OCI-LY7 (cell line): ENCODE data around the gene SIGLEC9. TPM values are rescaled to one million over a fixed set of nuclear protein-coding genes. Genes with fewer than 3 reads are reported as not detected.

Experiments used
- BruUV-seq: library from RNA; stranded (reverse); fragments of 400-500 nt; replicated peaks from 2 replicates; lab custom pipeline; 2021; lab: Mats Ljungman, UMichigan
- CTCF ChIA-PET: fragments of 300-600 bp; sonication (Branson Sonifier 250); formaldehyde crosslinking; loops from one replicate; lab custom pipeline; 2022; ENCODE audit warnings: antibody characterized with exemption; ENCODE audit not compliant: unreplicated experiment; lab: Charles Lee
- POLR2A ChIA-PET: fragments of 300-600 bp; sonication (Branson Sonifier 250); formaldehyde crosslinking; loops from one replicate; lab custom pipeline; 2022; ENCODE audit warnings: antibody characterized with exemption; lab: Charles Lee
- DNase-seq: peaks from one replicate; pipeline ENCODE4 v3.0.0-alpha.2; 2015; ENCODE audit warnings: low spot score
- H2AFZ ChIP-seq: fragments of 200-600 bp; sonication (generic), shearing (Covaris generic); 2 replicates; pipeline ENCODE4 v1.6.1; 2014; ENCODE audit warnings: mild to moderate bottlenecking, antibody characterized with exemption, low read length, moderate library complexity
- H3K27ac ChIP-seq: fragments of 200-600 bp; sonication (generic); 2 replicates; pipeline ENCODE4 v1.5.1; 2014; ENCODE audit warnings: mixed run types, low read depth, mild to moderate bottlenecking, moderate library complexity, low read length, inconsistent platforms; ENCODE audit not compliant: poor library complexity, severe bottlenecking
- H3K36me3 ChIP-seq: fragments of 200-600 bp; sonication (generic); 2 replicates; pipeline ENCODE4 v1.6.1; 2014; ENCODE audit warnings: mild to moderate bottlenecking, antibody characterized with exemption, low read length, moderate library complexity, mixed read lengths; ENCODE audit not compliant: insufficient read depth
- H3K4me1 ChIP-seq: fragments of 200-600 bp; sonication (generic); 2 replicates; pipeline ENCODE4 v1.5.1; 2014; ENCODE audit warnings: mild to moderate bottlenecking, low read length; ENCODE audit not compliant: insufficient read depth, poor library complexity, severe bottlenecking
- H3K4me2 ChIP-seq: fragments of 200-600 bp; sonication (generic); 2 replicates; pipeline ENCODE4 v1.6.1; 2014; ENCODE audit warnings: mild to moderate bottlenecking, low read length
- H3K4me3 ChIP-seq: fragments of 200-600 bp; sonication (generic); 2 replicates; pipeline ENCODE4 v1.5.1; 2014; ENCODE audit warnings: mild to moderate bottlenecking, low read depth, low read length; ENCODE audit not compliant: poor library complexity, severe bottlenecking
- H3K79me2 ChIP-seq: fragments of 200-600 bp; sonication (generic); 2 replicates; pipeline ENCODE4 v1.6.1; 2016; ENCODE audit warnings: low read depth, mild to moderate bottlenecking, low read length, moderate library complexity, mixed read lengths; ENCODE audit not compliant: insufficient read depth
- H3K9me2 ChIP-seq: fragments of 200-600 bp; sonication (generic); 2 replicates; pipeline ENCODE4 v1.6.1; 2016; ENCODE audit warnings: mild to moderate bottlenecking, low read length, mixed read lengths; ENCODE audit not compliant: insufficient read depth
- H3K9me3 ChIP-seq: fragments of 200-600 bp; sonication (generic); 2 replicates; pipeline ENCODE4 v1.6.1; 2014; ENCODE audit warnings: mild to moderate bottlenecking, mixed run types, low read length, mixed read lengths
- H4K20me1 ChIP-seq: fragments of 200-600 bp; sonication (generic); 2 replicates; pipeline ENCODE4 v1.6.1; 2014; ENCODE audit warnings: mild to moderate bottlenecking, antibody characterized with exemption, low read length, moderate library complexity, mixed read lengths; ENCODE audit not compliant: insufficient read depth
- CTCF ChIP-seq: fragments of 200-600 bp; sonication (generic); conservative IDR thresholded peaks from 2 replicates; pipeline ENCODE4 v1.5.1; 2014; ENCODE audit warnings: mild to moderate bottlenecking, antibody characterized with exemption, low read length, moderate library complexity, mixed read lengths
- EZH2phosphoT487 ChIP-seq: fragments of 200-600 bp; sonication (generic); IDR thresholded peaks from 2 replicates; pipeline ENCODE4 v1.6.1; 2018; ENCODE audit warnings: low read depth, borderline replicate concordance, mild to moderate bottlenecking, mixed run types, antibody characterized with exemption, low read length, moderate library complexity, mixed read lengths
- intact Hi-C: fragments of 100-400 bp; cut with micrococcal nuclease; formaldehyde crosslinking; loops from one replicate; pipeline ENCODE4 v1.10.0; 2022; ENCODE audit not compliant: unreplicated experiment
- total RNA-seq, 2 experiments: library from RNA; depleted of rRNA in 1 of 2; stranded (reverse); fragments of >200 nt in 1 of 2; shearing (Covaris generic) in 1 of 2; gene quantifications; 2 replicates each; pipeline ENCODE4 v1.2.3, GENCODE V29; 2014 to 2022

The SIGLEC9 gene
- total RNA-seq, 2 experiments from 2014 or later = not detected

- Histone ChIP-seq H4K20me1 (no peaks in the 10 kb centered on the region), H3K9me2 (no peaks in the 10 kb centered on the region), H2AFZ (no peak overlapping the region), H3K9me3 (no peaks in the 10 kb centered on the region), H3K79me2 (no peaks in the 10 kb centered on the region), H3K36me3 (no peaks in the 10 kb centered on the region), H3K4me1 (no peaks in the 10 kb centered on the region), H3K27ac (no peak overlapping the region), H3K4me3 (no peak overlapping the region), H3K4me2 (no peak overlapping the region)
- DNase-seq = no peak
- POLR2A ChIA-PET = no interaction called here
- CTCF ChIA-PET = no interaction called here
- intact Hi-C loops = no loop called here
- no TSS peak for BruUV-seq
- TF ChIP-seq CTCF (no peak), EZH2phosphoT487 (no peak)
These were observed 12.3 kb downstream of the SIGLEC9 start for GRCh38 chr19:51136851-51137551.

- no peak for DNase-seq
- ChIA-PET POLR2A (no interaction called here), CTCF (no interaction called here)
- Histone ChIP-seq H2AFZ (no peak overlapping the region), H3K4me3 (no peak overlapping the region), H3K9me2 (no peaks in the 10 kb centered on the region), H3K4me2 (no peak overlapping the region), H3K27ac (no peak overlapping the region), H3K36me3 (no peaks in the 10 kb centered on the region), H3K79me2 (no peaks in the 10 kb centered on the region), H3K9me3 (no peaks in the 10 kb centered on the region), H3K4me1 (no peaks in the 10 kb centered on the region), H4K20me1 (no peaks in the 10 kb centered on the region)
- intact Hi-C loops = no loop called here
- BruUV-seq = no TSS peak
- TF ChIP-seq EZH2phosphoT487 (no peak), CTCF (no peak)
These were observed 13.2 kb downstream of the SIGLEC9 start for GRCh38 chr19:51137792-51138425.

GRCh38 chr19:51138549-51138979 lies 13.9 kb downstream of the SIGLEC9 start:
- CTCF ChIA-PET = no interaction called here

More at GRCh38 chr19:51138549-51138979, 13.9 kb downstream of the SIGLEC9 start:
- Histone ChIP-seq H2AFZ (no peak overlapping the region), H3K4me1 (no peaks in the 10 kb centered on the region), H3K9me2 (no peaks in the 10 kb centered on the region), H3K27ac (no peak overlapping the region), H3K9me3 (no peaks in the 10 kb centered on the region), H3K4me3 (no peak overlapping the region), H3K79me2 (no peaks in the 10 kb centered on the region), H4K20me1 (no peaks in the 10 kb centered on the region), H3K4me2 (no peak overlapping the region), H3K36me3 (no peaks in the 10 kb centered on the region)
- TF ChIP-seq CTCF = no peak
- no peak for TF ChIP-seq EZH2phosphoT487
- POLR2A ChIA-PET = no interaction called here
- no peak for DNase-seq
- intact Hi-C loops = no loop called here
- BruUV-seq = no TSS peak
